Measurements from ENCODE around the gene MVK.
A peak's percentile ranks its signal among the peaks of the same experiment; 100 is the strongest.

MVK gene

DNA sequence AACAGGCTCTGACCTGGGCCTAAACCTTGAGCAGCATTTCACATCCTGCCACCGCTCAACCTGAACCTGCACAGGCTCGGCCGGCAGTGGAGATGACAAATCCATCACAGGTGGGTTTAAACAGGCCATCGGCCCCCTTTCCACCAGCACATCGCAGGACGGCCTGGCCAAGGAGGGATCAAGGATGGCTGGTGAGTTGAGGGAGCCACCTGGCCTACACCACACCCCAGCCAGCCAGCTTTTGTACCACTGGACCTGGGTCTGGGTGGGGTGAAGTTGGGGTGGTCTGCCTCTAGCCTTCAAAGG is 14.4 kb upstream of the MVK start:
- Histone ChIP-seq H3K36me3 (ENCODE audit: control insufficient read depth, insufficient read depth, low read length) (no peaks in the 10 kb centered on the region), H3K9me3 (ENCODE audit: control insufficient read depth, low read length) (no peaks in the 10 kb centered on the region), H3K4me1 (ENCODE audit: control insufficient read depth, insufficient read depth, low read length) (no peaks in the 10 kb centered on the region), H3K9ac (ENCODE audit: low read length) (no peak overlapping the region), H3K4me3 (ENCODE audit: low read length) (no peak overlapping the region), H3K27me3 (ENCODE audit: control insufficient read depth, insufficient read depth, low read length) (peaks cover 5% of the 10 kb centered on the region)

DNA sequence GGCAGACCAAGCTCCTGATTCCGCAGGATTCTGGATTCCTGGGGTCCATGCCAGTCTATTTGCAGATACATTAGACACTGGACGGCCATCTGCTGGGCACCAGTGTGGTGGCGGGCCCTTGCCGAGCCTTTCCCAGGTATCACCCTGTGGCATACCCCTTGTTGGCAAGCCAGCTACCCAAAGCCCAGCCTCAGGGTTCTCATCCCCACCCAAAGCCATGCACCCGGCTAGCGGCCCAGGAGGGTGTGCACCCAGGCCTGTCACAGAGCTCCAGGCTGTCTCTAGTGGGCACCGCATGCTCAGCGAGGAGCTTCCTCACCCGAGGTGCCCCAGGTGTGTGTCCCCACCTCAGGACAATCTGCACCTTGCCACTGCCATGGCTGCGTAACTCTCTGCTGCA is 14.0 kb upstream of the MVK start:
- H3K36me3 ChIP-seq (ENCODE audit: control insufficient read depth, insufficient read depth, low read length) = no peaks in the 10 kb centered on the region
- H3K9ac ChIP-seq (ENCODE audit: low read length) = no peak overlapping the region
- no peaks in the 10 kb centered on the region for H3K4me1 ChIP-seq (ENCODE audit: control insufficient read depth, insufficient read depth, low read length)
- peaks cover 2% of the 10 kb centered on the region for H3K27me3 ChIP-seq (ENCODE audit: control insufficient read depth, insufficient read depth, low read length)
- no peak overlapping the region for H3K4me3 ChIP-seq (ENCODE audit: low read length)
- no peaks in the 10 kb centered on the region for H3K9me3 ChIP-seq (ENCODE audit: control insufficient read depth, low read length)

- H3K9me3 ChIP-seq (ENCODE audit: control insufficient read depth, low read length) = no peaks in the 10 kb centered on the region
- no peak overlapping the region for H3K4me3 ChIP-seq (ENCODE audit: low read length)
- H3K36me3 ChIP-seq (ENCODE audit: control insufficient read depth, insufficient read depth, low read length) = no peaks in the 10 kb centered on the region
- no peak overlapping the region for H3K9ac ChIP-seq (ENCODE audit: low read length)
- no peaks in the 10 kb centered on the region for H3K27me3 ChIP-seq (ENCODE audit: control insufficient read depth, insufficient read depth, low read length)
- no peaks in the 10 kb centered on the region for H3K4me1 ChIP-seq (ENCODE audit: control insufficient read depth, insufficient read depth, low read length)
These were observed 12.5 kb upstream of the MVK start for GRCh38 chr12:109560867-109561710.

DNA sequence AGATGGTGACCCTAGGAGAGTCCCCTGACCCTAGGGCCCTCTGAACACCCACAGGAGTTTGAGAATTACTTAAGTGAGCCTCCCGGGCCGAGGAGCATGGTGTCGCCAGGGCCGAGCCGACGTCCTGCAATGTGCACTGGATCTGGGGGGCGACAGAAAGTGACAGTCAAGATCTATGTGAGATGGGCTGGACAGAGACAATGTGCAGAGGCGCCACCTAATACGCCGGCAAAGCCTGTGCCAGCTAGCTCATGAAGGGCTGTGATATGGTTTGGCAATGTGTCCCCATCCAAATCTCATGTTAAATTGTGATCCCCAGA is 11.9 kb upstream of the MVK start:
- Histone ChIP-seq H3K9ac (ENCODE audit: low read length) (no peak overlapping the region), H3K9me3 (ENCODE audit: control insufficient read depth, low read length) (no peaks in the 10 kb centered on the region), H3K4me3 (ENCODE audit: low read length) (no peak overlapping the region), H3K36me3 (ENCODE audit: control insufficient read depth, insufficient read depth, low read length) (no peaks in the 10 kb centered on the region), H3K4me1 (ENCODE audit: control insufficient read depth, insufficient read depth, low read length) (no peaks in the 10 kb centered on the region), H3K27me3 (ENCODE audit: control insufficient read depth, insufficient read depth, low read length) (no peaks in the 10 kb centered on the region)

DNA sequence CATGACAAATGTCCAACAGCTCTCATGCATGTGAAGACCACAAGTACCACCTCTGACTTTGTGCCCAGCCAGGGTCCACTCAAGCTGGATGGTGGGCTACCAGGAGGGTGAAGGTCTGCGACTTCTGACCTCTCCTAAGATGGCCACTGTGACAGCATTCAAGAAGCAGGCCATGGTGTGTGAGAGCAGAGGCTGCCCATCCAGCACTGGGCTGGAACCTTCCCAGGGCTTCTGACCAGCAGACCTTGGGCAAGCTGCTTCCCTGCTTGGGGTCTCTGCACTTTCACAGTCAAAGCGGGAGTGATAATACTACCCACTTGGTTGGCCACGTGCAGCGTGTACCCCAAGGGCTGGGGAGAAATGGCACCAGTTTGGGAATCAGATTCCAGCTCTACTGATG is 10.7 kb upstream of the MVK start:
- Histone ChIP-seq H3K27me3 (ENCODE audit: control insufficient read depth, insufficient read depth, low read length) (no peaks in the 10 kb centered on the region), H3K4me3 (ENCODE audit: low read length) (no peak overlapping the region), H3K9ac (ENCODE audit: low read length) (no peak overlapping the region), H3K9me3 (ENCODE audit: control insufficient read depth, low read length) (no peaks in the 10 kb centered on the region), H3K36me3 (ENCODE audit: control insufficient read depth, insufficient read depth, low read length) (no peaks in the 10 kb centered on the region), H3K4me1 (ENCODE audit: control insufficient read depth, insufficient read depth, low read length) (no peaks in the 10 kb centered on the region)

DNA sequence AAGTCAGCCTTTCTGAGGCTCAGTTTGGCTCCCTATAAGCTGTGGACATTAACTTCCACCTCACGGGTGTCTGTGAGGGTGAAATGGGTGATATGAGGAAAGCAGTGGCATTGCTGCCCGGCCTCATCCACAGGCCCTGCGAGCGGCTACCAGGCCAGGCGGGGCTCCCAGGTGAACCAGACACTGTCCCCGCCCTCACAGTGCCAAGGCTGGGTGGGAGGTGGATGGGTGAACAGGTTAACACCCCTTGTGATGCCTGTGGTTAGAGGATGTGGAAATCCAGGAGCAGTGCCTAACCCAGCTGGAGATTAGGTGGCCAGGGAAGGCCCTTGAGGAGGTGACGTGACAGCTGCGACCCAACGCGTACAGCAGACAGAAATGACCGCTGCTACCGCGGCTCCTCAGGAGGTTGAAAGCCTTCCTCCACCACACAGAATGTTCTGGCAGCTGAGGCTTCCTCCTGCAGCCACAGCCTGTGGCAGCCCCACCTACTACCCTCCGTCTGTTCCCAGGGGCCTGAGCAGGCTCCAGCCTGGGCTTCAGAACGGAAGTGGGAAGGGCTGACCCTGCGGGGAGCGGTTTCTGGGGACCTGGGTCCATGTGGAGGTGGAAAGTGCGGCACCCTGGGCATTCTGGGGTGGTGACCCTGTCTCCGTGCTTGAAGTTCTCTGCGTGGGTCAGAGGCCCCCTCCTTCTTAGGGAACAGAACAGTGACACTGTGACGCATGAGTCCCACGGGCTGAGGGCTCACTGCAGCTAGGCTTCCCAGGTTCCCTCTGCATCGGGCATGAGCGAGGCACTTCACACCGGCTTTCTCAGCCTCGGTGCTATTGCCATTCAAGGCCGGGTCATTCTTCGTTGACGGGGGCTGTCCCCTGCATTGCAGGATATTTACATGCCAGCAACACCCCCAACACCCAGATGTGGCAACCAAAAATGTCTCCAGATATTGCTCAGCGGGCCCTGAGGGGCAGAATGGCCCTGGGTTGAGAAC is 10.0 kb upstream of the MVK start:
- Histone ChIP-seq H3K4me3 (ENCODE audit: low read length) (no peak overlapping the region), H3K36me3 (ENCODE audit: control insufficient read depth, insufficient read depth, low read length) (no peaks in the 10 kb centered on the region)

GRCh38 chr12:109566424-109566823 is 7.2 kb upstream of the MVK start:
- Histone ChIP-seq H3K36me3 (ENCODE audit: control insufficient read depth, insufficient read depth, low read length) (no peaks in the 10 kb centered on the region), H3K9ac (ENCODE audit: low read length) (no peak overlapping the region), H3K4me3 (ENCODE audit: low read length) (no peak overlapping the region), H3K27me3 (ENCODE audit: control insufficient read depth, insufficient read depth, low read length) (no peaks in the 10 kb centered on the region), H3K9me3 (ENCODE audit: control insufficient read depth, low read length) (no peaks in the 10 kb centered on the region), H3K4me1 (ENCODE audit: control insufficient read depth, insufficient read depth, low read length) (no peaks in the 10 kb centered on the region)

More for the DNA sequence above, 10.0 kb upstream of the MVK start:
- Histone ChIP-seq H3K9me3 (ENCODE audit: control insufficient read depth, low read length) (no peaks in the 10 kb centered on the region), H3K4me1 (ENCODE audit: control insufficient read depth, insufficient read depth, low read length) (no peaks in the 10 kb centered on the region), H3K9ac (ENCODE audit: low read length) (no peak overlapping the region), H3K27me3 (ENCODE audit: control insufficient read depth, insufficient read depth, low read length) (no peaks in the 10 kb centered on the region)

- Histone ChIP-seq H3K4me3 (ENCODE audit: low read length) (no peak overlapping the region), H3K9ac (ENCODE audit: low read length) (no peak overlapping the region), H3K4me1 (ENCODE audit: control insufficient read depth, insufficient read depth, low read length) (peaks cover under 1% of the 10 kb centered on the region), H3K27me3 (ENCODE audit: control insufficient read depth, insufficient read depth, low read length) (no peaks in the 10 kb centered on the region), H3K9me3 (ENCODE audit: control insufficient read depth, low read length) (no peaks in the 10 kb centered on the region), H3K36me3 (ENCODE audit: control insufficient read depth, insufficient read depth, low read length) (no peaks in the 10 kb centered on the region)
These were observed 6.3 kb upstream of the MVK start for GRCh38 chr12:109567296-109567695.

- no peaks in the 10 kb centered on the region for H3K9me3 ChIP-seq (ENCODE audit: control insufficient read depth, low read length)
- no peaks in the 10 kb centered on the region for H3K36me3 ChIP-seq (ENCODE audit: control insufficient read depth, insufficient read depth, low read length)
- peaks cover 7% of the 10 kb centered on the region for H3K4me1 ChIP-seq (ENCODE audit: control insufficient read depth, insufficient read depth, low read length)
- H3K4me3 ChIP-seq (ENCODE audit: low read length) = no peak overlapping the region
- H3K9ac ChIP-seq (ENCODE audit: low read length) = no peak overlapping the region
- no peaks in the 10 kb centered on the region for H3K27me3 ChIP-seq (ENCODE audit: control insufficient read depth, insufficient read depth, low read length)
These were observed 5.6 kb upstream of the MVK start for GRCh38 chr12:109567967-109568366.

GRCh38 chr12:109568486-109568885 is 5.1 kb upstream of the MVK start:
- no peaks in the 10 kb centered on the region for H3K36me3 ChIP-seq (ENCODE audit: control insufficient read depth, insufficient read depth, low read length)
- H3K9ac ChIP-seq (ENCODE audit: low read length) = no peak overlapping the region
- H3K9me3 ChIP-seq (ENCODE audit: control insufficient read depth, low read length) = no peaks in the 10 kb centered on the region
- H3K4me1 ChIP-seq (ENCODE audit: control insufficient read depth, insufficient read depth, low read length) = peaks cover 8% of the 10 kb centered on the region
- no peaks in the 10 kb centered on the region for H3K27me3 ChIP-seq (ENCODE audit: control insufficient read depth, insufficient read depth, low read length)
- H3K4me3 ChIP-seq (ENCODE audit: low read length) = no peak overlapping the region

DNA sequence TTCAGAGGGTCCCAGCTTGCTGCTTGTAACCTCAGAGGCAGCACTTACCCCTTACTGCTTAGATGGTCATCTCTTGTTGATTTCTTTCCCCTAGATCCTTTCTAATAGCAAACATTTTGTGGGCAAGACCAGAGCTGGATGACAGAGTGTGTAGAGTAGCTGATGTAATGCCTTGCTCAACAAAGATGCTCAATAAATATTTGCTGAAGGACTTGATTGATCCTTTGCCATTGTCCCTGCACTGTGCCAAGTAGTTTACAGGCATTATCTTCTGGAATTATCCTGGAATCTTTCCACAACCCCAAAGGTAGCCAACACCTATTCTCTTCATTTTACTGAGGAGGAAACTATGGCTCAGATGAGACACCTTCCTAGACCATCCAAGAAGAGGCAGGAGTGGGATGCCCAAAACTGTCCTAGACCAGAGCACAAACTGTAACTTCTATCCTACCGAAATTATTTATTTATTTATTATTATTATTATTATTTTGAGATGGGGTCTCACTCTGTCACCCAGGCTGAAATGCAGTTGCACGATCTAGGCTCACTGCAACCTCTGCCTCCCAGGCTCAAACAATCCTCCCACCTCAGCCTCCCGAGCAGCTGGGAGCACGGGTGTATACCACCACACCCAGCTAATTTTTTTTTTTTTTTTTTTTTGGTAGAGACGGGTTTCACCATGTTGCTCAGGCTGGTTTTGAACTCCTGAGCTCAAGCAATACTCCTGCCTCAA is 1.7 kb upstream of the MVK start:
- H3K4me1 ChIP-seq (ENCODE audit: control insufficient read depth, insufficient read depth, low read length) = peaks cover 25% of the 10 kb centered on the region
- H3K4me3 ChIP-seq (ENCODE audit: low read length) = no peak overlapping the region
- no peak overlapping the region for H3K9ac ChIP-seq (ENCODE audit: low read length)
- no peaks in the 10 kb centered on the region for H3K27me3 ChIP-seq (ENCODE audit: control insufficient read depth, insufficient read depth, low read length)
- no peaks in the 10 kb centered on the region for H3K36me3 ChIP-seq (ENCODE audit: control insufficient read depth, insufficient read depth, low read length)
- H3K9me3 ChIP-seq (ENCODE audit: control insufficient read depth, low read length) = no peaks in the 10 kb centered on the region

DNA sequence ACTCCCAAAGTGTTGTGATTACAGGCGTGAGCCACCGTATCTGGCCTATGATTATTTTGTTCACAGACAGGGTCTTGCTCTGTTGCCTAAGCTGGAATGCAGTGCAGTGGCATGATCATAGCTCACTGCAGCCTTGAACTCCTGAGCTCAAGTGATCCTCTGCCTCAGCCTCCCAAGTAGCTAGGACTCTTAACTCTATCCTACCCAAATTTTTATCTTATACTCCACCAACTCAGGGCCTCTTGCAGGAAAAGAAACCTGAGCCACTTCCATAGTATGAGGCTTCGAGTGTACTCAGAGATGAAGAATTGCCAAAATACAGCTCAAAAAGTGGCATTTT is 1.1 kb upstream of the MVK start:
- Histone ChIP-seq H3K4me1 (ENCODE audit: control insufficient read depth, insufficient read depth, low read length) (peaks cover 25% of the 10 kb centered on the region), H3K9me3 (ENCODE audit: control insufficient read depth, low read length) (no peaks in the 10 kb centered on the region), H3K27me3 (ENCODE audit: control insufficient read depth, insufficient read depth, low read length) (no peaks in the 10 kb centered on the region), H3K4me3 (ENCODE audit: low read length) (peak overlapping the region; percentile 58), H3K36me3 (ENCODE audit: control insufficient read depth, insufficient read depth, low read length) (no peaks in the 10 kb centered on the region), H3K9ac (ENCODE audit: low read length) (peak overlapping the region; percentile 69)
